Duodenal mucosa (tissue), 2 donors: Measurements from ENCODE around the gene CCR4.
"Not testable (repeated sequence)": the region's sequence is repeated elsewhere in the genome, so short reads cannot be mapped to it uniquely, and the experiment has no call there.

Experiments used
- H3K27ac ChIP-seq: one replicate; pipeline ENCODE4 v1.7.0; 2013; ENCODE audit warnings: low read depth, low read length
- H3K27me3 ChIP-seq, 2 donors: one replicate each; pipeline ENCODE4 v1.7.0; 2013; ENCODE audit warnings: low read length in 2 of 2, control low read depth in 1 of 2; ENCODE audit not compliant: insufficient read depth in 2 of 2, control insufficient read depth in 1 of 2
- H3K36me3 ChIP-seq, 2 donors: one replicate each; pipeline ENCODE4 v1.7.0; 2013; ENCODE audit warnings: low read length in 2 of 2, control low read depth in 1 of 2; ENCODE audit not compliant: insufficient read depth in 2 of 2, control insufficient read depth in 1 of 2
- H3K4me1 ChIP-seq, 2 donors: one replicate each; pipeline ENCODE4 v1.7.0; 2013; ENCODE audit warnings: low read length in 2 of 2, control low read depth in 1 of 2; ENCODE audit not compliant: insufficient read depth in 2 of 2, control insufficient read depth in 1 of 2
- H3K4me3 ChIP-seq, 2 donors: one replicate each; pipeline ENCODE4 v1.7.0; 2013; ENCODE audit warnings: low read length in 2 of 2, low read depth in 1 of 2
- H3K9ac ChIP-seq, 2 donors: one replicate each; pipeline ENCODE4 v1.7.0; 2013; ENCODE audit warnings: low read length in 2 of 2, low read depth in 1 of 2
- H3K9me3 ChIP-seq, 2 donors: one replicate each; pipeline ENCODE4 v1.7.0; 2013; ENCODE audit warnings: low read length in 2 of 2, control low read depth in 1 of 2; ENCODE audit not compliant: control insufficient read depth in 1 of 2

CCR4 gene

DNA sequence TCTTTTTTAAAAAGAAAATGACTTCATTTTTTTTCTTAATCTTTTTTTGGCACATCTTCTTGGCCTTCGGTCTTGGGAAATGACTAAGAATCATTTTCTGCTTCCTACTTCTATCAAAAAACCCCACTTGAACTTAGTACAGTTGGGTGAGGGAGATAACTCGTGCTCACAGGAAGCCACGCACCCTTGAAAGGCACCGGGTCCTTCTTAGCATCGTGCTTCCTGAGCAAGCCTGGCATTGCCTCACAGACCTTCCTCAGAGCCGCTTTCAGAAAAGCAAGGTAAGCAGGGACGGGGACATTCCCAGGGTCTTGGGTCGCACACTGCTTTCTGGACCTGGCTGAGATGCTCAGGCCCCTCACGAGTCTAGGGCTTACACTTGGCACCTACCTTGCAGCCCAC is at the start of gene CCR4:
Gene CCR4 (plus strand): TSS at position 235 of the 402 bp plus-strand sequence. CDS start 1,779 bp downstream, outside the sequence.
- no peak within 1 kb of the TSS for H3K4me3 ChIP-seq

GRCh38 chr3:32902887-32903371 is 48.5 kb upstream of the CCR4 start:
- not testable (repeated sequence) for H3K4me3 ChIP-seq, H3K36me3 ChIP-seq, H3K27ac ChIP-seq, H3K27me3 ChIP-seq, H3K9me3 ChIP-seq, H3K9ac ChIP-seq, H3K4me1 ChIP-seq

More for the DNA sequence above, at the start of gene CCR4:
- Histone ChIP-seq H3K36me3 (no peaks in the 10 kb centered on the region), H3K27ac (no peak within 1 kb of the TSS), H3K9me3 (no peaks in the 10 kb centered on the region), H3K27me3 (no peaks in the 10 kb centered on the region), H3K9ac (no peak within 1 kb of the TSS), H3K4me1 (no peaks in the 10 kb centered on the region)

DNA sequence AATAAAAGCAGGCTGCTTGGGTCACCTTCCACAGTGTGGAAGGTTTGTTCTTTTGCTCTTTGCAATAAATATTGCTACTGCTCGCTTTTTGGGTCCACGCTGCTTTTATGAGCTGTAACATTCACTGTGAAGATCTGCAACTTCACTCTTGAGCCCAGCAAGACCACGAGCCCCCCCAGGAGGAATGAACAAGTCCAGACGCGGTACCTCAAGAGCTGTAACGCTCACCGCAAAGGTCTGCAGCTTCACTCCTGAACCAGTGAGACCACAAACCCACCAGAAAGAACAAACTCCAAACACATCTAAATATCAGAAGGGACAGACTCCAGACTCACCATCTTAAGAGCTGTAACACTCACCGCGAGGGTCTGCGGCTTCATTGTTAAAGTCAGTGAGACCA is 47.5 kb upstream of the CCR4 start:
- H3K27me3 ChIP-seq: peaks cover under 1 to 4% of the 10 kb centered on the region in 2 donors
- no peak overlapping the region for H3K27ac ChIP-seq
- H3K4me1 ChIP-seq: no peaks in the 10 kb centered on the region

GRCh38 chr3:32909999-32910398 is 41.4 kb upstream of the CCR4 start:
- H3K9ac ChIP-seq: no peak overlapping the region
- H3K36me3 ChIP-seq: no peaks in the 10 kb centered on the region
- no peaks in the 10 kb centered on the region for H3K9me3 ChIP-seq
- H3K4me1 ChIP-seq: no peaks in the 10 kb centered on the region
- no peaks in the 10 kb centered on the region for H3K27me3 ChIP-seq
- H3K27ac ChIP-seq: no peak overlapping the region
- no peak overlapping the region for H3K4me3 ChIP-seq

More for the DNA sequence above, 47.5 kb upstream of the CCR4 start:
- no peak overlapping the region for H3K9ac ChIP-seq
- no peaks in the 10 kb centered on the region for H3K36me3 ChIP-seq
- no peak overlapping the region for H3K4me3 ChIP-seq
- no peaks in the 10 kb centered on the region for H3K9me3 ChIP-seq

- Histone ChIP-seq H3K9me3 (no peaks in the 10 kb centered on the region), H3K27ac (no peak overlapping the region), H3K4me1 (no peaks in the 10 kb centered on the region), H3K36me3 (no peaks in the 10 kb centered on the region), H3K9ac (no peak overlapping the region), H3K4me3 (no peak overlapping the region), H3K27me3 (no peaks in the 10 kb centered on the region)
These were observed 40.5 kb upstream of the CCR4 start for GRCh38 chr3:32910954-32911353.

- no peaks in the 10 kb centered on the region for H3K4me1 ChIP-seq
These were observed 39.4 kb upstream of the CCR4 start for GRCh38 chr3:32912046-32912445.

GRCh38 chr3:32913790-32914446 is 37.5 kb upstream of the CCR4 start:
- no peaks in the 10 kb centered on the region for H3K27me3 ChIP-seq
- no peaks in the 10 kb centered on the region for H3K4me1 ChIP-seq
- H3K36me3 ChIP-seq: no peaks in the 10 kb centered on the region
- no peak overlapping the region for H3K9ac ChIP-seq
- no peak overlapping the region for H3K4me3 ChIP-seq
- no peak overlapping the region for H3K27ac ChIP-seq
- H3K9me3 ChIP-seq: peaks cover 2 to 5% of the 10 kb centered on the region in 2 donors

More at GRCh38 chr3:32912046-32912445, 39.4 kb upstream of the CCR4 start:
- Histone ChIP-seq H3K9me3 (peaks cover 1 to 2% of the 10 kb centered on the region in 2 donors), H3K9ac (no peak overlapping the region), H3K27me3 (no peaks in the 10 kb centered on the region), H3K4me3 (no peak overlapping the region), H3K27ac (no peak overlapping the region), H3K36me3 (no peaks in the 10 kb centered on the region)

GRCh38 chr3:32919920-32920319 is 31.5 kb upstream of the CCR4 start:
- H3K27ac ChIP-seq: no peak overlapping the region
- no peaks in the 10 kb centered on the region for H3K36me3 ChIP-seq
- H3K4me1 ChIP-seq: no peaks in the 10 kb centered on the region
- no peak overlapping the region for H3K4me3 ChIP-seq
- peaks cover 2 to 5% of the 10 kb centered on the region in 2 donors for H3K9me3 ChIP-seq
- H3K9ac ChIP-seq: no peak overlapping the region
- H3K27me3 ChIP-seq: no peaks in the 10 kb centered on the region

DNA sequence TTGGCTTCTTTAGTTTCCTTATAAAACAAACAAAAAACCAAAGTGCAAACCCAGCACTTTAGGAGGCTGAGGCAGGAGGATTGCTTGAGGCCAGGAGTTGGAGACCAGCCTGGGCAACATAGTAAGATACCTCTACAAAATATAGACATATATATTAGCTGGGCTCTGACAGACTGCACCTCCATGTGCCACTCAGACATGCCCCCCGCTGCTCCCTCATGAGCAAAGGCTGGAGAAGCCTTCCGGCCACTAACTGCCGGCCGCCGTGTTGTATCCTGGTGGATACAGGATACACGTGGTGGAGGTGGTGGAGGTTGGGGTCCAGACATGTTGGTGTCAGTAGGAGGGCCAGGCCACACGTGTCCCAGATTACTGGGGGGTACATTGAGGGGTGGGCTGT is 29.4 kb upstream of the CCR4 start:
- Histone ChIP-seq H3K4me3 (no peak overlapping the region), H3K27ac (no peak overlapping the region)

DNA sequence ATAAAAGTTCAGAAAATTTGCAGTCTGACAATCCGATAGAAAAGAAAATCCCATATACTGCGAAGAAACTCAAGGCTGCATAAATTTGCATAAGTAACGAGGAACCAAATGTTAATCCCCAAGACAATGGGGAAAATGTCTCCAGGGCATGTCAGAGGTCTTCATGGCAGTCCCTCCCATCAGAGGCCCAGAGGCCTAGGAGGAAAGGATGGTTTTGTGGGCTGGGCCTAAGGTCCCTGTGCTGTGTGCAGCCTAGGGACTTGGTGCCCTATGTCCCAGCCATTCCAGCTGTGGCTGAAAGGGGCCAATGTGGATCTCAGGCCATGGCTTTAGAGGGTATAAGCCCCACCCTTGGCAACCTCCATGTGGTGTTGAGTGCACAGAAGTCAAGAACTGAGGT is 21.3 kb upstream of the CCR4 start:
- H3K4me3 ChIP-seq: no peak overlapping the region
- H3K4me1 ChIP-seq: no peaks in the 10 kb centered on the region
- H3K36me3 ChIP-seq: no peaks in the 10 kb centered on the region
- no peak overlapping the region for H3K9ac ChIP-seq
- no peaks in the 10 kb centered on the region for H3K9me3 ChIP-seq
- no peaks in the 10 kb centered on the region for H3K27me3 ChIP-seq
- H3K27ac ChIP-seq: no peak overlapping the region

More for the DNA sequence above, 29.4 kb upstream of the CCR4 start:
- Histone ChIP-seq H3K36me3 (no peaks in the 10 kb centered on the region), H3K9ac (no peak overlapping the region), H3K4me1 (no peaks in the 10 kb centered on the region), H3K9me3 (peaks cover 0 to 4% of the 10 kb centered on the region in 2 donors), H3K27me3 (no peaks in the 10 kb centered on the region)
